Left lobe of liver (tissue), 2 donors: Measurements from ENCODE around the gene PSMG4. TPM values are rescaled to one million over a fixed set of nuclear protein-coding genes. Genes with fewer than 3 reads are reported as not detected.
"Not testable (repeated sequence)": the region's sequence is repeated elsewhere in the genome, so short reads cannot be mapped to it uniquely, and the experiment has no call there.

Experiments
- ATAC-seq: fragments of 200-7000 bp; cut with Tn5 transposase; one replicate; pipeline ENCODE4 v1.9.1; 2020; ENCODE audit warnings: mild to moderate bottlenecking, moderate library complexity
- DNase-seq: peaks from one replicate; pipeline ENCODE4 v3.0.0-alpha.2; 2020; ENCODE audit warnings: low spot score
- total RNA-seq: library from RNA; stranded (reverse); gene quantifications from one replicate; pipeline ENCODE4 v1.2.1, GENCODE V29; 2021
- donor health status: DM: no; HTN: no; CAD: no; lungs with moderate emphysema.
- donor health status: DM: no; HTN: yes; CAD: no.

PSMG4 gene
- total RNA-seq, 1 donor from 2014 or later = 11.9 TPM

- no peak for ATAC-seq
- DNase-seq = no peak
Observed at GRCh38 chr6:3230256-3230882, 28.4 kb upstream of the PSMG4 start.

GRCh38 chr6:3230900-3231246 lies 27.9 kb upstream of the PSMG4 start:
- DNase-seq (no peak), ATAC-seq (peak; percentile 20)

- peak; percentile 84 for DNase-seq
Observed at GRCh38 chr6:3231247-3232016, 27.3 kb upstream of the PSMG4 start.

GRCh38 chr6:3232017-3232945 lies 26.5 kb upstream of the PSMG4 start:
- ATAC-seq = peak; percentile 3
- DNase-seq = no peak

More at GRCh38 chr6:3231247-3232016, 27.3 kb upstream of the PSMG4 start:
- peak; percentile 96 for ATAC-seq

- ATAC-seq = no peak
Observed at GRCh38 chr6:3233321-3233720, 25.4 kb upstream of the PSMG4 start.

GRCh38 chr6:3233904-3234303 lies 24.8 kb upstream of the PSMG4 start:
- ATAC-seq = no peak
- DNase-seq = no peak

More at GRCh38 chr6:3233321-3233720, 25.4 kb upstream of the PSMG4 start:
- DNase-seq = no peak

- no peak for ATAC-seq
- no peak for DNase-seq
Observed at GRCh38 chr6:3235486-3235885, 23.3 kb upstream of the PSMG4 start.

- no peak for ATAC-seq
- no peak for DNase-seq
Observed at GRCh38 chr6:3236005-3236404, 22.7 kb upstream of the PSMG4 start.

GRCh38 chr6:3237761-3238662 lies 20.7 kb upstream of the PSMG4 start:
- ATAC-seq (no peak), DNase-seq (no peak)

- DNase-seq (no peak), ATAC-seq (peak; percentile 70)
Observed at GRCh38 chr6:3239110-3239830, 19.5 kb upstream of the PSMG4 start.

- ATAC-seq (no peak), DNase-seq (no peak)
Observed at GRCh38 chr6:3240595-3240994, 18.2 kb upstream of the PSMG4 start.

GRCh38 chr6:3241745-3242144 lies 17.0 kb upstream of the PSMG4 start:
- ATAC-seq, DNase-seq: not testable (repeated sequence)

- no peak for ATAC-seq
Observed at GRCh38 chr6:3242768-3243167, 16.0 kb upstream of the PSMG4 start.

GRCh38 chr6:3244003-3244831 lies 14.5 kb upstream of the PSMG4 start:
- DNase-seq (no peak), ATAC-seq (peak; percentile 58)

More at GRCh38 chr6:3242768-3243167, 16.0 kb upstream of the PSMG4 start:
- no peak for DNase-seq

- DNase-seq, ATAC-seq: not testable (repeated sequence)
Observed at GRCh38 chr6:3244832-3245161, 13.9 kb upstream of the PSMG4 start.

- ATAC-seq = peak; percentile 91
- DNase-seq = peak; percentile 80
Observed at GRCh38 chr6:3245216-3245615, 13.5 kb upstream of the PSMG4 start.

GRCh38 chr6:3247255-3248146 lies 11.2 kb upstream of the PSMG4 start:
- no peak for ATAC-seq
- DNase-seq = no peak

GRCh38 chr6:3249821-3250220 lies 8.9 kb upstream of the PSMG4 start:
- DNase-seq (no peak), ATAC-seq (no peak)
